Motor neuron (in vitro differentiated cells): ENCODE results near the gene SNX18. TPM values are rescaled to one million over a fixed set of nuclear protein-coding genes. Genes with fewer than 3 reads are reported as not detected.

Experiments
- ATAC-seq, 8 experiments: fragments of 200-7000 bp; cut with Tn5 transposase; replicated peaks in 6 of 8; 2 replicates each; pipeline ENCODE4 v1.8.0; 2021; ENCODE audit warnings: mild to moderate bottlenecking in 8 of 8, moderate library complexity in 8 of 8
- H3K27ac ChIP-seq, 2 donors: fragments of 250-450 bp; sonication (Bioruptor Pico); 2 replicates each; pipeline ENCODE4 v1.9.0; 2021; ENCODE audit warnings: antibody characterized with exemption in 2 of 2, mild to moderate bottlenecking in 2 of 2, moderate library complexity in 1 of 2
- H3K4me1 ChIP-seq, 2 donors: fragments of 250-450 bp; sonication (Bioruptor Pico); replicated peaks in 1 of 2; 2 replicates each; pipeline ENCODE4 v1.6.1; 2021; ENCODE audit warnings: antibody characterized with exemption in 2 of 2, mild to moderate bottlenecking in 2 of 2, moderate library complexity in 1 of 2
- H3K4me3 ChIP-seq, 5 donors: fragments of 250-450 bp; sonication (Bioruptor Pico); 2 replicates each; pipeline ENCODE4 v1.9.0; 2021; ENCODE audit warnings: antibody characterized with exemption in 5 of 5, mild to moderate bottlenecking in 5 of 5, moderate library complexity in 4 of 5
- WGBS, 10 experiments: fragments of 450-650 bp; shearing (Covaris generic); methylation state at CpG; one replicate each; pipeline ENCODE4 v1.0.0; 2022; 5-methylcytosine and 5-hydroxymethylcytosine counted together
- in situ Hi-C, 9 experiments: fragments of 400-800 bp; cut with MboI; loops; one replicate each; pipeline ENCODE4 v1.15.0; 2021; ENCODE audit warnings: low sequenced_read_pairs in 9 of 9, low pct_unique_long_range_greater_than_20kb in 2 of 9; ENCODE audit not compliant: unreplicated experiment in 9 of 9
- total RNA-seq, 8 experiments: library from RNA; unstranded; fragments of 300-600 nt; gene quantifications; 2 replicates each; pipeline versions ENCODE4 v1.2.3 to v1.2.4, GENCODE V29; 2022

The SNX18 gene
- total RNA-seq, 8 experiments from 2014 or later = 12.4 to 26.2 (median 17.0) TPM

DNA sequence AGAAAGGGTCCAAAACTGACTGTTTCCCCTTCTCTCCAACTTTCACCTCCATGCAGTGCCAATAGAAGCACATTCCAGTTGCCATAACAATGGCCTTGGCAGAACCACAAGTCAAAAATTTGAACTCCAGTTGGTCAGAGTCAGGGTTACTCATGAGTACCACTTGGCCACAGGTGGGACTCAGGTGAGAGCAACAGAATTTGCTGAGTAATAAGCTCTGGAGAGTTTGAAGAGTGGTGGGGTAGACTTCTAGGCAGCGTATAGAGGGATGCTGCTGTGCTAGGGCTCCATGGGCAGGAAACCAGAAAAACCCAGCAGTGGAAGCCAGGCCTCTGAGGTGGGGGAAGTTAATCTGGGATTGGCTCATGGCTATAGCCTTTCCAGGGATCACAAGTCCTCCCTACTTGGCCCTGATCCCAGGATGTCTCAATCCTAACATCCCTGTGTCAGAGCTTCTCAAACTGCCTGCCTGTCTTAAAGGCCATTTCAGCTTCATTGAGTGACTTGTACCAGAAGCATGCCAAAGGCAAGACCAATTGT lies 30.2 kb downstream of the SNX18 start:
- in situ Hi-C loops = loop anchor here in 4 of 9 experiments (10.0 to 25.0 kb wide), 3 partner anchors 177 to 615 kb away; partner anchors contain the start of genes CDC20B (in 1 of the 4) and GPX8 (in 1 of the 4)
- peak in 2 of 8 experiments; percentile 54 to 82 for ATAC-seq
- Histone ChIP-seq H3K4me3 (no peak overlapping the region), H3K27ac (no peak overlapping the region), H3K4me1 (no peaks in the 10 kb centered on the region)
- 80 to 100% (median 100%) methylated on average over 1 of the region's 1 CpG; no CpG with 5 or more reads in 7 of the 10 experiments for WGBS, 10 experiments

DNA sequence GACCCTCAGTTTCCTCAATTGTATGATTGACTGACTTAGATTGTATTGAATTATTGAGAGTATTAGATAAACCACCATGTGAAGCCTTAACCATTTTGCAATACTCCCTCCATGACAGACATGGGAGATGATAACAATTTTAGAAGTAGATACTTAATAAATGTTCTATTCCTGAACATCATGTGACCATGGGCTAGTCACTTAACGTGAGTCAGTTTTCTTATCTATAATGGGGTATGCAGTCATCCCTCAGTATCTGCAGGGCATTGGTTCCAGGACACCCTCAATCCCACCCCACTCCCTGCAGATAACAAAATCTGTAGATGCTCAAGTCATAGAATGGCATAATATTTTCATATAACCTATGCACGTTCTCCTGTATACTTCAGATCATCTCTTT lies 31.0 kb downstream of the SNX18 start:
- no peaks in the 10 kb centered on the region for H3K4me1 ChIP-seq
- WGBS, 10 experiments = 88 to 100% (median 100%) methylated on average over 1 to 2 of the region's 2 CpGs; no CpG with 5 or more reads in 4 of the 10 experiments
- in situ Hi-C loops = loop anchor here in 4 of 9 experiments (10.0 to 25.0 kb wide), 3 partner anchors 176 to 614 kb away; partner anchors contain the start of genes CDC20B (in 1 of the 4) and GPX8 (in 1 of the 4)
- no peak overlapping the region for H3K27ac ChIP-seq
- no peak overlapping the region for H3K4me3 ChIP-seq
- ATAC-seq = no peak

DNA sequence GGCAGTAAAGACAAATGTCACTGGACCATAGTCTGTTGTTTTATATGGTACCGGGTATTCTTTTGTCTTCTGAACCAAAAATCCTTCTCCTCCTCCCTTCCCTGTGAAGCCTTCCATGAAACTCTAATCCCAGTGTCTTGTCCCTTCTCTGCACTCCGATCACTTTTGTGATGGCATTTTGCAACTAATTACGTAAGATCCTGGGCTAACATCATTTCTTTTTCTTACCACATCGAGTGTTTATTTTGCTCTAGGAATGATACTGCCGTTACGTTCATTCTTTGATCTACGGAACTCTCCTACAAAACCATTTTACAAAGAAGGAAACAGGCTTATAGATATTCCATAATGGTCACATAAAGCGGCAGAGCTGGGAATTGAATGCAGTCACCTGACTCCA lies 33.7 kb downstream of the SNX18 start:
- H3K27ac ChIP-seq = no peak overlapping the region
- no peak for ATAC-seq
- H3K4me1 ChIP-seq = no peaks in the 10 kb centered on the region
- WGBS, 10 experiments = 86 to 100% (median 93%) methylated on average over 4 to 8 of the region's 8 CpGs
- no peak overlapping the region for H3K4me3 ChIP-seq
- in situ Hi-C loops = no loop called here

DNA sequence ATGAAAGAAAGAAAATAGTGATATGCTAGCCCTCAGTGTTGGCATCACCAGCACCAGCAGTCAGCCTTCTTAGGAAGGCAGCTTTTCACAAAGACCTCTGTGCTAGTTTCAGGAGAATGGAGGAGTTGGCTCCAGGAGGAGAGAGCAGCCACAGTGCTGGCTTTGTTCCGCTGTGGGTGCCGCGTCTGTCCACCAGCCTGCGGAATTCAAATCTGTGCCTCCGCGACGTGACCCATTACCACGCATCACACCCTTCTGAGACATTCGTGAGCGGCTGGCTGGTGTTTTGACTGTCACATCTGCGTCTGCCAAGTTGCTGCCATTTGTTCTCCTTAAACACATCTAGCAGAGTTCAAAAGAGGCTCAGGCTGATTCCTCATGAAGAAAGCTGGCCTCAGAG lies 34.4 kb downstream of the SNX18 start:
- no peak for ATAC-seq
- Histone ChIP-seq H3K4me1 (no peaks in the 10 kb centered on the region), H3K4me3 (no peak overlapping the region), H3K27ac (no peak overlapping the region)
- in situ Hi-C loops = no loop called here
- WGBS, 10 experiments = 80 to 100% (median 90%) methylated on average over 1 to 10 of the region's 11 CpGs; no CpG with 5 or more reads in 5 of the 10 experiments

DNA sequence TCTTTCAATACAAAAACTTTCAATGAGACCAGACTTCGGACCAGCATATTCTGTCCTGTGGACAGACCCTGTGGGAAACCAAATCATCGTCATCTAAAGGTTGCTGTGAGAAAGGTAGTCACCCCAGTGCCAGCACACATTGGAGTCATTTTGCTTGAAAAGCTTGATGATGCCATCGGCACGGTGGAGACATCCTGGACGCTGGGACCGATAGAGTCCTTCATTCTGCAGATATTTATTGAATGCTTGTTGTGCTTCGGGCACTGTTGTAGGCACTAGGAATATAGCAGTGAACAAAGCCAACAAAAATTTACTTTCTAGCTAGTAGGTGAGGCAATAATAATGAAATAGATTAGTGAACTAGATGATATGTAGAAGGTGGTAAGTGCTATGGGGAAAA lies 34.9 kb downstream of the SNX18 start:
- no peaks in the 10 kb centered on the region for H3K4me1 ChIP-seq
- H3K4me3 ChIP-seq = no peak overlapping the region
- in situ Hi-C loops = no loop called here
- 91 to 100% (median 98%) methylated on average over 2 to 7 of the region's 7 CpGs; no CpG with 5 or more reads in 2 of the 10 experiments for WGBS, 10 experiments
- no peak for ATAC-seq
- no peak overlapping the region for H3K27ac ChIP-seq

DNA sequence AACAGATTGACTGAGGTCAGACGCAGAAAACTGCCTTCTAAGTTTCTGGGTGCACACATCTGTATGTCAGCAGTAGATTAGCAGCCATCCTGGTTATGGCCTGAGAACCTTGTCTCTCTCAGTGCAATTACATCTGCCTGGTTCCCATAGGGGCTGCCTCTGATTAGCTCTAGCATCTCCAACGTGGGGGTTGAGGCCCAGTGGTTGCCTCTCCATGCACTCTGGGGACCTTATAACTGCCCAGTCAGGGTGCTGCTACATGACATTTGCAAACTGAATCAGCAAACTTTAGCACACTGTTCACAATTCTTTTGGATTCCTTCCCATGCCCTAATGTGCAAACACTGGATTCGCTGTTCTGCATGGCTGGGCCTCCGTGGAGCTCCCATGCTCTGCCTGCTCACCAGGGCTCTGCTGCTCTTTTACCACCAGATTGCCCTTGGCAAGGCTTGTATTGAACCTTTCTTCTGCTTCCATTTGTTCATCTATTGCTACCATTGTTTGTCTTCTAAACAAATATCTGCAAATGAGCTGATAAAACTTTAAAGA lies 36.2 kb downstream of the SNX18 start:
- H3K4me3 ChIP-seq = no peak overlapping the region
- H3K27ac ChIP-seq = no peak overlapping the region
- 71 to 100% (median 86%) methylated on average over 1 to 3 of the region's 4 CpGs; no CpG with 5 or more reads in 1 of the 10 experiments for WGBS, 10 experiments
- in situ Hi-C loops = no loop called here
- ATAC-seq = peak in 3 of 8 experiments; percentile 20 to 65 (median 27)
- no peaks in the 10 kb centered on the region for H3K4me1 ChIP-seq

DNA sequence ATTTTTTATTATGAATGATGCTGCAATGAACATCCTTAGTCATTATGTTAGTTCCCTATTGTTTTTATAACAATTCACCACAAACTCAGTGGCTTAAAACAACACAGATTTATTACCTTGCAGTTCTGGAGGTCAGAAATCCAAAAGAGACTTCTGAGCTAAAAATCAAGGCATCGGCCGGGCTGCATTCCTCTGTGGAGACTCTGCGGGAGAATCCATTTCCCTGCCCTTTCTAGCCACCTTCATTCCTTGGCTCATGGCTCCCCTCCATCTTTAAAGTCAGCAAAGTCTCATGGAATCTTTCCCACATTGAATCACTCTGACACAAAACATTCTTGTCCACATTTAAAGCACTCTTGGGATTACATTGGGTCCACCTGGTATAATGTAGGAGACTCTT lies 38.6 kb downstream of the SNX18 start:
- in situ Hi-C loops = no loop called here
- 50 to 100% (median 75%) methylated on average over 1 to 3 of the region's 3 CpGs; no CpG with 5 or more reads in 2 of the 10 experiments for WGBS, 10 experiments

DNA sequence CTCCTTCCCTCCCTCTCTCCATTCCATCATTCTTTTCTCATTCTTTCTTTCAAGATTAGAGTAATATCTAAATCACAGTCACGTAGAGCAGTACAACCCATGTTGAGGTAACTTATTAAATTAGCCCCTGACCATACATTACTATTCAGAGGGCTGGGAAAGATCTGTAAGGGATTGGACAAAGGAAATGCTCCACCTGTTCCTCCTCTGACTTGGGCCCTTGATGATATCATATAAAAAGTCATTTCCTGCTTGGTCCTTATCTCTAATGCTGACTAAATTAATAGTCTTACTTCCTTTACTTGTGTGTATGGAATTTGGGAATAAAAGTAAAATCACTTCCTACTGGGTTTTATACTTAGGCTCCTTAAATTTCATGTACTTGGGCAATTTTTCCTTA lies 40.8 kb downstream of the SNX18 start:
- 69 to 100% (median 87%) methylated on average over 1 of the region's 1 CpG for WGBS, 10 experiments
- in situ Hi-C loops = no loop called here
- no peak for ATAC-seq
- Histone ChIP-seq H3K27ac (no peak overlapping the region), H3K4me3 (no peak overlapping the region), H3K4me1 (no peaks in the 10 kb centered on the region)

More for the DNA sequence above, 38.6 kb downstream of the SNX18 start:
- ATAC-seq = no peak
- Histone ChIP-seq H3K4me1 (no peaks in the 10 kb centered on the region), H3K4me3 (no peak overlapping the region), H3K27ac (no peak overlapping the region)

DNA sequence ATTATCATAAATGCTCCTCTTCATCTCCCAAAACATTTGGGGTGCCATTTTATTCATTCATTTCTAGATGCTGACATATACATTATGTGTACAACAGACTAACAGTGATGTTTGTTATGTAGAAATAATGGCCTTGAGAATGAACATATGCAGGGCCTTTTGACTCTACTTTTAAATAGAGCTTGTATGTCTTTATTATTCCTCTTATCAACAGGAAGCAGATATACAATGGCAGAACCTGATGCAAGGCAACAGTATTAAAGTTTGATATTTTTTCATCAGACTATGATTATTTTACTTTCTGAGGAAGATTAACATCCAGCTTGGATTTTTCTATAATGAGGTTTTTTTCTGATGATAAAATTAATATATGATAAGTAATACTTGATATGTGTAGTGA lies 44.1 kb downstream of the SNX18 start:
- no peak for ATAC-seq
- in situ Hi-C loops = no loop called here
- Histone ChIP-seq H3K27ac (no peak overlapping the region), H3K4me3 (no peak overlapping the region), H3K4me1 (no peaks in the 10 kb centered on the region)

DNA sequence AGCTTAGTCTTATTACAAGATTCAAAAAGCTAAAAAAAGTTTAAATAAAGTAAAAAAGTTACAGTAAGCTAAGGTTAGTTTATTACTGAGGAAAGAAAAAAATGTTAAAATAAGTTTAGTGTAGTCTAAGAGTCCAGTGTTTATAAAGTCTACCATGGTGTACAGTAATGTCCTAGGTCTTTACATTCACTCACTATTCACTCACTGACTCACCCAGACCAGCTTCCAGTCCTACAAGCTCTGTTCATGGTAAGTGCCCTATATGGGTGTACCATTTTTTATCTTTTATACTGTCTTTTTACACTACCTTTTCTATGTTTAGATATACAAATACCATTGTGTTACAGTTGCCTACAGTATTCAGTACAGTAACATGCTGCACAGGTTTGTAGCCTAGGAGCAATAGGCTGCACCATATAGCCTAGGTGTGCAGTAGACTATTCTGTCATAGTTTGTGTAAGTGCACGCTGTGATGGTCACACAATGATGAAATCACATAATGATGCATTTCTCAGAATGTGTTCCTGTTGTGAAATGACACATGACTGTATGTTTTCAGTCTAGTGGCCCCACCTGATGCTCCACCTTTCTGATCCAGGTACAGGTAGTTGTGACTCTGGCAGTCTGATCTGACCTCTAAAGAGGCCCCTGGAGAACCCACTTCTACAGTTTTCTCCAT lies 45.7 kb downstream of the SNX18 start:
- in situ Hi-C loops = no loop called here
- no peaks in the 10 kb centered on the region for H3K4me1 ChIP-seq
- WGBS, 10 experiments = 67 to 80% (median 79%) methylated on average over 1 of the region's 1 CpG; no CpG with 5 or more reads in 6 of the 10 experiments
- ATAC-seq = no peak
- H3K27ac ChIP-seq = no peak overlapping the region
- no peak overlapping the region for H3K4me3 ChIP-seq

DNA sequence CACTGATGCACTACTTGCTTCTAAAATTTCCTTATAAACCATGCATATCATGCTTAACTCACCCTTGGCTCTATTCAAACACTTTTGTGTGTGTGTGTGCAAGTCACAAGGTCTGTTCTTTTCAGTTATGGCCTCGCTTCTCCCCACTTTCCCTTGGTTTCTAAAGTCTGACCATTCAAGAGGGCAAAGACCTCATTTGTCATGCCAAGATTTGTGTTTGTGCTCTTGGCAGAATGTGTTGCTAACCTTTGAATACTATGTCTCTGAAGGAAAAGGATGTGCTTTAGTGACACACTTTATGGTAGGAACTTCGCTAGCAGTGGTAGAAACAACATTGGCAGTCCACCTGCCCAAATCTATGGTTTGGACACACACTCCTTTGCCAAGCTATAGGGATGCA lies 50.4 kb downstream of the SNX18 start:
- no peaks in the 10 kb centered on the region for H3K4me1 ChIP-seq
- no peak overlapping the region for H3K27ac ChIP-seq
- no peak for ATAC-seq
- in situ Hi-C loops = no loop called here
- no peak overlapping the region for H3K4me3 ChIP-seq
- WGBS, 10 experiments = 29 to 100% (median 62%) methylated on average over 1 to 2 of the region's 2 CpGs; no CpG with 5 or more reads in 4 of the 10 experiments

DNA sequence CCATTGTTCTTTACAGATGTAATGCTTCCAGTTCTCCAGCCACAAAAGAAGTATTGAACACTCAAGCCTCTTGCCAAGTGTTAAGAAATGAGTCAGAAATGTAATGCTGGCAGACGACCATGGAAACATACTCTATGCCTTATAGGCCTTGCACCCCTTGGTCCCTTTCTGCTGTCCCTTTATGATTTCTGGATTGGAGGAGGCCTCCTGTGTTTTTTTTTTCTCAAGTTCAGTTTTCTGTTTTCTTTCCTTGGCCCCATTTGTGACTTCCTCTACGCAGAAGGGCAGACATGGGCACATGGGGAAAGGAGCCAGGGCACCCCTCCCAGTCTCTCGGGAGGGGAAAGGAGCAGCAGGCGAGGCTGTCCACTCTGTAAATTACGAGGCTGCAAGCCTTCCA lies 53.4 kb downstream of the SNX18 start:
- 32 to 95% (median 67%) methylated on average over 1 to 5 of the region's 5 CpGs; no CpG with 5 or more reads in 3 of the 10 experiments for WGBS, 10 experiments
- peaks cover 0 to 13% of the 10 kb centered on the region in 2 donors for H3K4me1 ChIP-seq
- in situ Hi-C loops = no loop called here
- H3K27ac ChIP-seq = no peak overlapping the region
- H3K4me3 ChIP-seq = no peak overlapping the region
- ATAC-seq = peak in 3 of 8 experiments; percentile 21 to 55 (median 49)

DNA sequence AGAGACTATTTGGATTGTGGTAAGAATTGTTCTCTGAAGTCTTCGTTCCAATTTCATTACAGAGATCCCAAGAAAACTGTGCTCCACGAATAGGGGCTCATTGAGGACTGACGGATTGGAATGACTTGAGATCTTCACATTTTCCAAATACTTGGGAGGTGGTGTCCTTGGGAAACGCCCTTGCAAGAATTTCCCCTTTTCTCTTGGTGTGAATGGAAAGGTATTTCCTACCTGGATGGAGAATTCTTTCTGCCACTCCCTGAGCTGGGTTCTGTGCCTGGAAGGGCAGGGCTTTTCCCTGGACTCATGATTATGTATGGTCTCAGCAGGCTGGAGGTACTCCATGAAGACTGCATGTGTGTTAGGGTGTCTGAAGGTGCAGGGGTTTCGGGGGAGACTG lies 53.9 kb downstream of the SNX18 start:
- Histone ChIP-seq H3K27ac (no peak overlapping the region), H3K4me1 (peaks cover 0 to 13% of the 10 kb centered on the region in 2 donors), H3K4me3 (no peak overlapping the region)
- in situ Hi-C loops = no loop called here
- ATAC-seq = no peak
- WGBS, 10 experiments = 25 to 100% (median 83%) methylated on average over 1 to 5 of the region's 5 CpGs; no CpG with 5 or more reads in 3 of the 10 experiments
